GM19468 (cell line): ENCODE measurements around the gene ADAMTS9.

ENCODE experiments used
- ATAC-seq: cut with Tn5 transposase; IDR thresholded peaks from one replicate; pipeline ENCODE4 v1.9.1; 2021; ENCODE audit warnings: mild to moderate bottlenecking, moderate library complexity, moderate number of reproducible peaks; ENCODE audit not compliant: unreplicated experiment; ENCODE audit errors: extremely low read depth

Gene ADAMTS9

DNA sequence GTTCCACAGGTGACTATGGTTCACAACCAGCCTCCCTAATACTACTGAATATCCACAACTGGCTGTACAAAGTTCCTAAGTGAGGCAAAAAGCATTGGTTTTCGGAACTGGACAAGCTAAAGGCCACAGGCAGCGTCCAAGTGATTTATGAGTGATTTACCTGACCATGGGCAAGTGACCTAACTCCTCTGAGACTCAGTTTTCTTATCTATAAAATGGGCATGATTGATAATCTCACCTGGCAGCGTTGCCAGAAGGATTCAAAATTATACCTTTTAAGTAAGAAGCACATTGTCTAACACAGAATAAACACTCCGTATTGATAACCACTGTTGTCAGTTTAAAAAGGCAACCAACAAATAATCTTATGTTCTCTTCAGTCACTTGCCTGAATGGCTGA is 29.8 kb downstream of the ADAMTS9 start:
- ATAC-seq = no peak

DNA sequence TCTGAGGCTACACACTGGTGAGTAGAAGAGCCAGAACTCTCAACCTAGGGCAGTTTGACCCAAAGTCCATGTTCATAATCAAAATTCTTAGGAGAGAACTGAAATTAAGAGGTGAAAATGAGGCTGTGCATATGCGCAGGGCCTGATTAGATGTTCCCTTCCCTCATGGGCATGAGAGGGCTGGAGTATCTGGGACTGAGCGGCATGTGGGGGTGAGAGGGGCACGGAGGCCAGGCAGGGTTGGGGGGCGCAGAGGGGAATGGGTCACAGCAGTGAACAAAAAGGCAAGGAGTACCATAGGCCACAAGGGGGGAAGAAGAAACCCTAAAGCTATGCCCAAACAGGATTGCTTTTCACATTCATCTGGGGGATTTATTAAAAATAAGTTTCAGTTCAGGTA is 31.3 kb downstream of the ADAMTS9 start:
- ATAC-seq = no peak

DNA sequence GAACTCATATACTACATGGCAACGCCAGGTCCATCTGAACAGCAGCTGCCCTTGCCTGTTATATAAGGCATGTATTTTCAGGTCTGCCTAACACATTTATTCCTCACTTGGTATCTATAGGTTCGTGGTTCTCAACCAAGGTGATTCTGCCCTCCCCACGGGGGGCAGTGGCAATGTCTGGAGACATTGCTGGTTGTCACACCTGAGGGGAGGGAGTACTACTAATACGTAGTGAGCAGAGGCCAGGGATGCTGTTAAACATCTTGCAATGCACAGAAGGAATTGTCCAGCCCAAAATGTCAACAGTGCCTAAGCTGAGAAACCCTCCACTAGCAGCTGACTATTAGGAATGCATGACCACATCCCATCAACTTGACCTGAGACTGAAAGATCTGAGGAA is 32.6 kb downstream of the ADAMTS9 start:
- ATAC-seq = no peak

DNA sequence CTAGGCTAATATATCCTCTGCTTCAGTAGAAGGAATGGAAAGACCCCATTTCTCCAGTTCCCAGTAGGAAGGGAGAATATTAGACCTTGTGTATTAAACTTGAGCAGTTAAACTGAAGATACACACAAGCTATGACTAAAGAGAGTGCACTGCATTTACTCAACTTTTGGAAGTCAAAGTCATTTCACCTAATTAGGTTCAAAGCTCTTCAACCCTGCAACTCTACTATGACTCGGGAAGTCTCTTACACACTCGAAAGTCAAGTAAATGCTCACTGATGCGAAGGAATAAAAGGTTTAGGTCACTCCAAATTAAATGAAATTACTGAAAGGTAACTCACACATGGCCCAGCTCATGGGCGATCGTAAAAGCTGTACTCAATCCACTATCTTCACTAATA is 33.8 kb downstream of the ADAMTS9 start:
- no peak for ATAC-seq

DNA sequence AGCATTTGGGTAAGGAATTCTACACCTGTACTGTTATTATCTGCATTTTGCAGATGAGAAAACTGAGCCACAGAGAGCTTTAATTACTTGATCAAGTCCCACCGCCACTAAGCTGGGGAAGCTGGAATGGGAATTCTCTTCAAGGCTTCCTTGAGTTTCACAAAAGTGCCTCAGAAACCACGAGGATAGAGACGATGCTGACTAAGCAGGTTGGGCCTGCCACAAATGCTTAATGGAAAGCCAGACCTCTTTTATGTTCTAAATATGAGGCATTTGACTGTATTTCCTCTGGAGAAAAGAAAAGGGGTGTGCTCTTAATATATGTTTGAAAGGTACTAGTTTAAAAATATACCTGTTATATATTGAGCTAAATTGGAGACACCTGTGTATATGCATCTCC is 34.7 kb downstream of the ADAMTS9 start:
- no peak for ATAC-seq

DNA sequence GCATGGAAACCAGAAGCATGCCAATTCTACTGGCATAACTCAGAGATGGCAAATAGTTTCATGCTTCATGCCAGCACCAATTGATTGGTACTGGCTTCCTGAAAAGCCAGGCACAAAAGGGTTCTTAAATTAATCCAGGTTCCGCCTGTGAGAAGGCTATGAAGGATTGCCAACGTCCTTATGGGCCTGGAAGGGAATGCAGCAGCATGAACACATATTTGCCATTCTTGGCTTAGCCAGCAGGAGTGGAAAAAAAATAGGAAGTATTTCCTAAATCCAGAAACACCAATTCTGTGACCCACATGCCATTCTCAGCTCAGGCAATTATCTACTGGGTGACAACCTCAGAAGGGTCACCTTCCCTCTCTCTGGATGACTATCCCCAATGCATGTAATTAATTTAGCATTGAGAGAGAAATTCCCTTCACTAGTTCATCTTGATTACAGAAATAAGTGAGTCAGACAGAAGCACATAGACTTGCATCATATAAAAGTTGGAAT is 36.0 kb downstream of the ADAMTS9 start:
- no peak for ATAC-seq

DNA sequence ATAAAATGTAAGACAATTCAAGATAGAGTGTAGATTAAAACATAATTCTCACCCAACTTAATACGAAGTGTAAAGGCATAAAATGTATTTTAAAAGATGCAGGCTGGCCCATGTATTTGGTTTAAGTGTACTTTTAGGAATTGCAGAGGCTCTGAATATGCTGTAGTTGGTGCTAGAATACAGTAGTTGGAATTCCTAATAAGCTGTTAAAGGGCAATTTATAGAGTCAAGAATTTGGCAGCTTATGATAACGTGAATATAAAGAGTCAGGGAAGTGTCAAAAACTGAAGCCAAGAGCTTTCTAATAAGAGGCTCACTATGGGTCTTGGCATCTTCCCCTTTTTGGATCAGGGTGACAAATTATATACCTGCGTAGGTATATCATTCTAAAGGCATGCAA is 36.5 kb downstream of the ADAMTS9 start:
- ATAC-seq = no peak

DNA sequence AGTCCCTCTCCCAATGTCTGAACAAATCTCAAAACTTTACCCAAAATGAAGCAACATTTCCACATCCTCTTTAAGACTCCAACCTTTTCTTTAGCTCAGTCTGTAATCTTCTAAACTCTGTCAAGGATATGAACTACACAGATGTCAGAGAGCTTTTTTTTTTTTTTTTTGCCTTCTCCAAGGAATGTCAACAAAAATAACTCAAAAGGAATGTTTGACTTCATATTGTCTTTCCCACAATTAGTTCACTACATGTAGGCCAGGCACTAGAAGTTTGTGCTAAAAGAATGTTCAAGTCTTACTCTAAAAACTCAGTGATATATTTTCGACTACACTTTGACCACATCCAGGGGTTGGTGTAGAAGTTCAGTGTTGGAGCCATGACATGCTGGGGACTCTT is 37.1 kb downstream of the ADAMTS9 start:
- no peak for ATAC-seq

DNA sequence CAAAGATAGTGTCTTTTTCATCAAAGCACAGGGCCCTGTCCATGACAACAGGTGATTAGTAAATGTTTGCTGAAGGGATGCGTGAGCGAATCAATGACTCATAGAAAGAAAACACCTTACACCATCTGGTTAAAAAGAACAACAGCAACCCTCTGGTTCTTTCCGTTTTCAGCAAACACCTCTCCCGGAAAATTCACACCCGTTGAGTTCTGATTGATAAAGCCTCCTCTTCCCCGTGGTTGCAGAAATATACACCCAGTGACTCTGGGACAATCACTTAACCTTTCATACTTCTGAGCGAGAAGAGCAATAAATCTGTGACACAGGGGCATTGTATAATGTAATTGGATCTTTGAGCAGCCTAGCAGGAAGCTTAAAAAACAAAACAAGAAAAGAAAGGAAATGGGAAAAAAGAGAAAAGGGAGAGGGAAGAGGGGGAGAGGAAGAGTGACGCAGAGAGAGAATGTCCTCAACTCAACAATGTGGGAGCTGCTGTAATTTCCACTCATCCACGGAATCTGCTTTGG is 37.6 kb downstream of the ADAMTS9 start:
- ATAC-seq = no peak

DNA sequence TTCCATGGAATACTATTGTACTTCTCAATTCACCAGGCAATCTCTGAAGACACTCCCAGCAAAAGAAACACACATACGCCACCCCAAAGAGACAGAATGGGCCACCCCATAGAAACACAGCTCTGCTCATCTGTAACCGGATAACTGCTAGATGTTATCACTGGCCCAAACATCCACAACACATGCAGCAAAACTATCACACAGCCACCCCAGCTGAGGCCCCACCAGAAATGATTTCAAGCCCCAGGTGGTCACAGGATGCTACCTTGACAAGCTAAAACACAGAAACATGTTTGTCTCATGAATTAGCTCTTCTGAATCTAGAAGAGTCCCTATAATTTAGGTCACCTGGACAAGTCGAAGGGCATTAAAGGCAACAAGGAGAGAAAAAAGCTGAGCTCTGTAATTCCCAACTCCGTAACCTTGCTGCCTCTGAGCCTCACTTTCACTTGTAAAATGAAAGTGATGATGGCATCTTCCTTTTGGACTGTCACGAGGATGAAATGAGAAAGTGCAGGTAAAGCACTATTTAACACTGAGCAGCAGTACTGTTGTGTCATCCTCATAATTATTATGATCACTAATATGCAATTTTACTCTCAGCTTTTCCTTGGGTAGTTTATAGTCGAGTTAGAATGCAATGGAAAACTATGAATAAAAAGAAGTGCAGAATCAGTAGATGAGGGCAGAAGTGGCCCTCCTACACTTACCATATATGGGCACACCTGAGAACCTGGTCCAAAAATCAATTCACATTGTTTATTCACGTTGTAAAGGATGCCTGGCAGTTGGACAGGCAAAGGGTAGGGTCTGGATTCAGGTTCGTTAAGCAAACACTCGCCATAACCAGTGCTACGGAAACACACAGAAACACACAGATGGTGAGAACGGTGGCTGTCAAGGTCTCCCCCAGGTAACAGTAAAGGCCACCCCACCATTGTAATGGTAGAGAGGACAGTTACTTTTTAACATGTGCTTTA is 38.6 kb downstream of the ADAMTS9 start:
- no peak for ATAC-seq

DNA sequence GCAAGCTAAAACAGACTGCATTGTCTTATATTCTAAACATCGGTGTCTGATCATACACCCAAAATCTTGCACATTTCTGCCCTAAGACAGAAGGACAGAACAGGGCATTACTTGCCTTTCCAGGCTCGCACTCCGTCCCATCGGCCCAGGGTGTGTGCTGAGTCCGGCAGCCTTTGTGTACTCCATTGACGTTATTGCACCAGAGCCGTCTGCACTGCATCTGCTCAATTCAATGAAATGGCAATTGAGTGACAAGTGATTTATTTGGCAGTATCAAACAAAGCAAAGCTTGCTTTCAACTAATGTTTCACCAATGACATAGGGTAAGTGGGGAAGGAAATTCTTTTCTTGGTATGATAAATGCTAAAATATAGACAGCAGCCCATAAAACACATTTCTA is 40.0 kb downstream of the ADAMTS9 start:
- ATAC-seq = no peak

DNA sequence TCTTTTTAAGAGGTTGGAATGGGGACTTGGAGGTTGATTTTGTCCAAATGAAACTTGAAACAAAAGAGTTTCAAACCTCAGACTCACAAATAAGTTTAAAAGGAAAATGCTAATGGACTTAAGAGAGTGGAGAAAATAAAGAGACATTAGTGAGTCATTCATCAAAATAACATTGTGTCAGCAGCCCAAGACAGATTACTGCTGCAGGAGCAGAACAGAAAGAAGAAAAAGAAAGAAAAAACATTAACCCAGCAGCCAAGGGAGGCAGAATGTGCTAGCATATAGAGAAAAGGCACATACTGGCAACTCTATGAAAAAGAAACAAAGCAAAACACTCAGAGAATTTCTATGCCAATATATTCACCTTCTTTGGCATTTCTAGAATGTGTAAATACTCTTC is 42.6 kb downstream of the ADAMTS9 start:
- ATAC-seq = no peak

DNA sequence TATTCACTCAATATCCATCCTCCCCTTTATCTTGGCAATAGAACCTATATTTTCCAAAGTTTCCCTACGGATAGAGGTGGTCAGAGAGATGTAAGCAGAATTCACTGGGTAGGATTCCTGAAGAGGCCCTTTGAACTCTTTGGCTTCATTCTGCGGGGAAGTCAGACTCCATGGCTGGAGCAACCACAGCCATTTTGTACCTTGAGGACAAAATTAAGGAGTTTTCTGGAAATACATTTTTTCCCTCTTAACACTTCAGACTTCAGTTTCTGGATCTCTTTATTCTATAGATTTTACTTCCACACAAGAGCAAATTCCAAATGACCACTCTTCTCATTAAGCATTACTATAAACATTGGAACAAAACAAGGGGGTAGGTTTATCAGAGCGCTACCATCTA is 43.3 kb downstream of the ADAMTS9 start:
- ATAC-seq = no peak

DNA sequence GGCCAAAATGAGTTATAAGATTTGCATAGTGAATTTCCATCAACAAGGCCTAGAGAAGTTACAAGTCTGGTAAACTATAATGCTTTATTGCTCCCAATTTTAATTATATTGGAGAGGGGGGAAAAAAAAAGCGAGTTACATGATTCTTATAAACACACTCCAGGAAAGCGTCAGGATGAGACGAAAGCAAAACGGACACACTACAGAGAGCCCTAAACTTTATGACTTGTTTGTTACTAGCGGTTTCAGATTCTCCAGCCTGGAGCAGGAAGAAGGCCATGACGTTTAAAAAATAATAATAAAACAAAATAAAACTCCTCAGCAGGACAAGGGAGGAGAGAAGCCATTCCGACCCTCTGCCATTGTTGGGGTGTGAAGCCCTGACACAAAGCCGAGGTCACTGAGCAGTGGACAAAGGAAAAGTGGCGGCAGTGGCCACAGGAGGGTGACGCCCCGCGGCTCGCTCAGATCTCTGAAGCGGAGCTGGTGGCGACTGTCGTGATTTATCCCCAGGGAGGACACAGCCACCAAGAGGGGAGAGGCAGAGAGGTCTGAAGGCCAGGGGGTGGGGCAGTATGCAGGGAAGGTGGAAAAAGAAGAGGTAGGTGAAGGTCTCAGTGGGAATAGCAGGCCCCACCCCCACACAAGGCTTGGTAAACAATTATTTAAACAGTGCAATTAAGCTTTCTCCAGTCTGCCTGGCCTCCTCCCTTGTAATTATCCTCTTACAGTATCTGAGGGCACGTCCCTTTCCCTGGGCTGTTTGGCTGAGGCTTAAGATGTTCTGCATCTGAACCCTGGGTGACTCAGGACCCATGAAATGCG is 45.3 kb downstream of the ADAMTS9 start:
- no peak for ATAC-seq

DNA sequence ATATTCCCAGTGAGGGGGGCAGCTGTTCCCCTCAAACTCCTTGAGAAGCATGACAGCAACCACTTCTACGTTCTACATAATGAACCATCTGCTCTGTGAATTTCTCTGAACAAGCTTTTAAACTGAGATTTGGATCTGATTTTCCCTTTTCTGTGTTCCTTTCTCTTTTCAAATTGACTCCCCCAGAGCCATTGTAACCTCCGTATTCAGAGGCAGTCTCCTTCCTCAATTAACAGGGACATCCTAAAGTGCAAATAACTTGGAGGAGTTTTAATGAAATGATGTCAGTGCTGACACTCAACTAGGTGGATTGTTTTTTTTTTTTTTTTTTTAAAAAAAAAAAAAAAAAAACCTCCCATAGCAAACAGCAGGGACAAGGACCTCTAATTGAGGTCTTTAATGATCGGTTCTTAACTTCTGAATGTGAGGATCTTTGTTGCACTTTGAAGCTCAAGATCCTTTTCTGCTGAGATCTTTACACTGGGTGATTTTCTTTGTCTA is 48.8 kb downstream of the ADAMTS9 start:
- no peak for ATAC-seq

DNA sequence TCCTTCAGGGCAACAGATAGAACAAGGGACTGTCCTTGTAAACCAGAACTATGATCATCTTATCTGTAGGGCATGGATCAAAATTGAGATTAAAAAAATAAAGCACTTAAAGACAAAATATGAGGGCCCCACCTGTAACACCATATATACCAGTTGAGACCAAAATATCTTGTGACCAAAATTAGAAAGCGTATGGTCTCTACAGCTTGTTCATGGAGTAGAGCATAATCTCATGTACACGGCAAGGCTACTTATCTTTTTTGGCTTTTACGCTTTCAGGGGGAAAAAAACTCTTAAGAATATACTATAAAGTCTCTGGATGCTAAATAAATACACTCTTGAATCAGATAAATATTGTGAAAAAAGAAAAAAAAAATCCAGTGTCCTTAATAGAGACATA is 49.3 kb downstream of the ADAMTS9 start:
- ATAC-seq = no peak

DNA sequence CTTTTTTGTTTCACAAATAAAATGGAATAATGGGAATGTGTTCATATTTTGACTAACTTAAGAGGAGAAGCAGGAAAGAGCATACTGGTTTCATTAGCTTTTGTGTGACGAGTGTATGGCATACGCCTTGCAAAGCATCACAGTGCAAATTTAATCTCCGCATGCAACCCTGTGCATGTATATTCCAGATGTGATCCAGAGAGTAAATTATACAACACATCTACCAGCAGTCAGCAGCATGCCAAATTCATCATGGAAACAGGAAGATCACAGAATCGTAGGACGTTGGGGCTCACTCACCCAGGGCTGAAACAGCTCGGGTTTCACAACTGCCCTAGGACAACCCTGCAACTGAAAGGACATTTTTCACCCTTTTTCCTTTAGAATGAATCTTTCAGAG is 53.4 kb downstream of the ADAMTS9 start:
- ATAC-seq = no peak

DNA sequence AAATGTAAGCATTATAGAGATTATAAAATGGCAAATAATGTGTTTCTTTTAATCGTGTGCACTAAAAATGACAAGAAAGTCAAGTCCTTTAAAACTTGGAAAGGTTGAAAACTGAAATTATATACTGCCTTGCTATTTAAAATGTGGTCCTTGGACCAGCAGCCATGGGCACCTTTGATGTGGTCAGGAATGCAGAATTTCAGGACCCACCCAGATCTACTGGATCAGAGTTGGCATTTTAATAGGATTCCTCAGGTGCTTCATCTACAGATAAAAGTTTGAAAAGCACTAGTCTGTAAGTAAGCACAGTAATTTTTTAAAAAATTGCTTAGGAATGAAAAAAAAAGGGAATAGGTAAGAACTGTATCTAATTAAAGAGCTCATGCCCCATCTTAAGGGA is 55.8 kb downstream of the ADAMTS9 start:
- no peak for ATAC-seq

DNA sequence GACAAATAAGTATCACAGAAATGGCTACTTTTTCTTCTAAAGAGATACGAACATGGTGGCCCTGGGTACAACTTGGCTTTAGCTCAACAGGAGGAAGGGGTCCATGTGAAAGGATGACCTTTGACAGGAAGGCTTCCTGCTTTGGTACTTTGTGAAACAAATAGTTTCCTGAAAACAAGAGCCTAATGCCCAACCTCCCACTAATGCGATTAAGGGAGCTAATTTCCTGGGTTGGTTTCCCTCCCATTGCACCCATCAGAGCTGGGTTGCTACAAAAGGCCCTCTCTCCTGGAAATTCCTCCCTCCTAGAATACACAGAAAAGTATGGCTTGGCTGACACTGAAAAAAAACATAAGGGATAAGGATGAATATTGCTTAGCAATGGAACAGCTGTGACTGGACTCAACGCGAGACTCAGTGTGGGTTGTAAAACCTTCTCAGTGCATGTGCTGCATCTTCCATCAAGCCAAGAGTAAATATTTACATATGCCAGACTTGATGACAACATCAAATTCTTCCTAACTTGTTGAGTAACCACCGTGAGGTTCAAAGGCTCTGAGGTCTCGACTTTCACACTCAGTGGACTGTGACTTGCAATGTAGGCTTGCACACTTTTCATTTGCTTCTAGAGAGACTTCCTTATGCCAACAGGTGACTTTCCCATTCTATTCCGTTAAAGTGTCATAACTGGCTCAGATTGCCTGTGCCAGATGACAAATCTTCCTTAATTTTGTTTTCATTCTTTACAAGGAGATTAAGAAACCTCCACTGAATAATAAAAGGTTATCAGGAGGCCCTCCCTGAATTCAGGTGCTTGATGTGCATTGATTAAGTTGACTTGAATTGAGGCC is 60.1 kb downstream of the ADAMTS9 start:
- ATAC-seq = no peak

DNA sequence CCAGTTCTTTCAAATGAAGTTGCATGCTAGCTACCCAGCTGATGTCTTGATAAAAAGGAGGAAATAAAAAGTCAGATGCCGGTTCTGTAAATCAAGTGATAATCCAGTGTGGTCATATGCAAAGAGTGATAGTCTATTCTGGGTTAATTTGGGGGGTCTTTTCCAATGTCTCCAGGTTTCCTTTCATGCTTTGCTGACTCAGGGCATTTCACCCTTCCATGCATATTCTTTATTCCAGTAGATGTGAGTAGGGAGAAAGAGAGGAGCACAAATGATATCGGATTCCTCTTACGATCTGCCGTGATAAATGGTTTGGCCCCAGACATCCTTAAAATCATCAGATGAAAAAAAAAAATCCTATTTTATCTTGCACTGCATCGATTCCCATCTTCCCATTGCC is 60.8 kb downstream of the ADAMTS9 start:
- ATAC-seq = no peak
